ENCODE measurements around the gene ZNF784.

DNA sequence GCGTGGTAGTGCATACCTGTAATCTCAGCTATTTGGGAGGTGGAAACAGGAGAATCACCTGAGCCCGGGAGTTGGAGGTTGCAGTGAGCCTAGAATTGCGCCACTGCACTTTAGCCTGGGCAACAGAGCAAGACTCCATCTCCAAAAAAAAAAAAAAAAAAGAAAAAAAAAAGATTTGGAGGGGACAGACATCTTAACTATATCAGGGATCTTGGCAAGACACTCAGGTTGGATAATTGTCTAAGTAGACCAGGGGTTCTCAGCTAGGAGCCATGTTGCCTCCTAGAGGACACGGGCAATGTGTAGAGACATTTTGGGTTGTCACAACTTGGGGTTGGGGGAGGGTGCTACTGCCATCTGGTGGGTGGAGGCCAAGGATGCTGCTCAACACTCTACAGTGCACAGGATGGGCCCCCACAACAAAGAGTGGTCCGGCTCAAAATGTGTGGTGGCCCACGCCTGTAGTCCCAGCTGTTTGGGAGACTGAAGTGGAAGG, 14.5 kb upstream of the ZNF784 start:
- no peak for TF ChIP-seq SPI1 (IDR thresholded peaks at IDR 0.05; ENCODE audit: low read depth, low read length)
- no peak for TF ChIP-seq POLR2AphosphoS5 (IDR thresholded peaks at IDR 0.05; ENCODE audit: low read depth, low read length)
- peak; percentile 45; the same call in 1 of the 2 replicates for TF ChIP-seq TAF1 (IDR thresholded peaks at IDR 0.05; ENCODE audit: low read depth, low read length)
